Measurements from ENCODE around the gene HACD2.

The HACD2 gene

DNA sequence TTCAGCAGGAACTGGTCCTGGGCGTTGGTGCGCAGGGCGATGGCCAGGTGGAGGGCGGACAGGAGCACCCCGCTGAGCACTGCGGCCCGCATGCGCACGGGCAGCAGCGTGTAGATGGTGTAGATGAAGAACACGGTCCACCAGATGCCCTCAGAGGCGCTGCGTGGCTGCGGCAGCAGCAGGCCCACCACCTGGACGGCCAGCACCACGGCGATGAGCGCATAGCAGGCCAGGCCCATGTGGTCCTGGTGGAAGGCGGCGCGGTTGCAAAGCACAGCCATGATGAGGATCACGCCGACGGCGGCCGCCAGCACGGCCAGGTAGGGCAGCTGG lies 137.5 kb downstream of the HACD2 start:
- DNase-seq (ENCODE audit: low read depth), result no peak

DNA sequence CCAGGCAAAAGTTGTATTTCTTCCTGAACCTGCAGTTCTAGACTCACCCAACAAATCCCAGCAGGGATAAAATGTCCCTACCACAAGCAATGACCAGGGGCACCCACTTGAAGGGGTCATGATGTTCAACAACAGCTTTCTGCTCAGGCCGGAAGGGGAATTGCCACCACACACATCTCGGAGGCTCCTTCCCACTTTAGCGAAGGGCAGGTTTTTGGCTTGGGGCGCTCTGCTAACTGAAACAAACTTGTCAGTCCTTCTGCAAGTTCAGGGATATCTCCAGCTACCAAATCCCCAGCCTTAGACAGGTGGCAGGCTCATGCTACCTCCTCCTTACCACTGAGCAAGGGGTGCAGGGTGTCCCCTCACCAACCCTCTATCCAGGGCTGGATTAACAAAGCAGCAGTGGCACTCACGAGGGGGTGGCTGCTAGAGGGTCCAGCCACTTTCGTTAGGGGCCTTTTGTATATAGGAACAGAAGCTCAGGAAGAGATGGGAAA lies 138.2 kb downstream of the HACD2 start:
- no peak for DNase-seq (ENCODE audit: low read depth)

DNA sequence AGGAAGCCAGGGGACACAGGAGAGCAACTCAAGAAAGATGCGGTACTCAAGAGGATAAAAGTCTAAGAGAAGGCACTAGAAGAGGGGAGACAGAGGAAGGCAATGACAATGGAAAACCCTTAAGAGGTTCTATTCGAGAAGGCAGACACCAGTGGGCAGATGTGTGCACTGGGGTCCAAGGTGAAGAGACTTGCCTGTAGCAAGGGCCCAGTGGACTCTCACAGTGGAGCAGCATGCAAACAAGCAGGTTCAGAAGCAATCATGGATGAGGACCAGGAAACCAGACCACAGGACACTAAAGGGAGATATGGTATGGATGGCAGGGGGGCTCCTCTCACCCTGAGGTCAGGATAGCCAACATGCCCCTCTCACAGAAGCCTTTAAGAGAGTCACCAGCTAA lies 138.6 kb downstream of the HACD2 start:
- DNase-seq (ENCODE audit: low read depth), result no peak

DNA sequence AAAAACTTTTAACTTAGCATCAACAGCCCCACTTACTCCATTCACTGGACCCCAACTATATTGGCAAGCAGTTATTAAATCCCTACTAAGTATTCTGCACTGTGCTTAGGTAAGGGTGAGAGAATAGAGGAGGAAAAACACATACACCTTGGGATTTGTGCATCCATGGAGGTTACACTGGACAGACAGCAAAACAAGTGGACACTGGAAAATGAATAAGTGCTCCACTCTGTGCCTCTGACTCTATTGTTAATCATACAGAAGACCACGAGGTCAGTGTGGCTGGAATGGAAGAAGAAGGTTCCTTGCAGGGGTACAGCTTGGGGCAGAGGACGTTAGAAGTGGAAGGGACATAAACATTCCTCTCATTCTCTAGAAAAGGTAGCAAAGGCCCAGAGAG lies 139.2 kb downstream of the HACD2 start:
- no peak for DNase-seq (ENCODE audit: low read depth)

DNA sequence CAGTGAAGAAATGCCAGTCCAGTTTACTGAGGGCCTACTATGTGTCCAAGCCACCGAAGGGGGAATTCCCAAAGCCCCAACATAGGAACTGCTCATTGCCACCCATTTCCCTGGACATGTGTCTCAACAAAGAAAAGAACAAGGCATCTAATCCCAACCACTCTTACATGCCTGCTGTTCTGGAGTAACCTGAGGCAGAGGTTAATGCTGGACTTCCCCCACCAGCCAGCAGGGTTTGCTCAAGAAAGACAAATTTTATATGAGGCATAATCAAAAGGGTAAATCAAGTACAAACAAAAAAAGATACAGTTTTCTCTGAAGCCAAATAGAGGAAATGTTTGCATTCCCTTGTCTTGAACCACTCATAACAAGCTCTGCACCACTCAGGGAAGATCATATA lies 140.1 kb downstream of the HACD2 start:
- no peak for DNase-seq (ENCODE audit: low read depth)

DNA sequence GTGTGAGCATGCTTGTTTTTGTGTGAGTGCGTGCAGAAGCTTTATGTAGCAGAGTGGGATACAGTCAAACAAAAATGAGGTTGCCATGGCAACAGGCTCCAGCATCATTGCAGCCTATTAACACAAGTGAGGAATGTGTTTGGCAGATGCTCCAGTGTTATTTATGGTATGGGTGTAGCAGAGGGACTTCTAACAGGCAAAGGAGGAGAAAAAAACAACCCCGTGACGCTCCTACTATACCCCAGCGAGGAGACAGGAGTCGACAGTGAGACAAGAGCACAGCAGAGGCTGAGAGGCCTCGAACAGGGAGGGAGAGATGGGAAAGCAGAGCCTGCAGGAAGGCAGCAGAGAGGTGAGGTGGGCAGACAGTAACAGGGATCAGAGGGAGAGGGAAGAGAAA lies 140.8 kb downstream of the HACD2 start:
- DNase-seq (ENCODE audit: low read depth), result no peak

DNA sequence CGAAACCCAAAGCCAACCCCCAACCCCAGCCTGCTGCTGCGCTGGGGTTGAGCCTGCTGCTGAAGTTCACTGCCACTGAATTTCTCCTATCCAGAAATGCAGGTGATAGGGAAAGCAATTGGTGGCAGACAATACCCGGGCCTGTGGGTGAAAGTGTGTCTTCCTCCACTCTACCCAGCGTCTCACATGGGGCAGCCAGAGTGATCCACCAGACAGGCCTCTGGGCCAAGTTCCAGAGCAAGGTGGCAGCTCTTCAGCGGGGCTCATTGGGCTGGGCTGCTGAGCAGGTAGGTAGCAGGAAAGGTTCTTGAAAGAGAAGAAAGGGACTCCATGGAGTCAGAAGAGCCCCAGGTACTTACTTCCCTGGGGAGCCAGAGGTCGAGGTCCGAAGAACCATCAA lies 141.9 kb downstream of the HACD2 start:
- no peak for DNase-seq (ENCODE audit: low read depth)

DNA sequence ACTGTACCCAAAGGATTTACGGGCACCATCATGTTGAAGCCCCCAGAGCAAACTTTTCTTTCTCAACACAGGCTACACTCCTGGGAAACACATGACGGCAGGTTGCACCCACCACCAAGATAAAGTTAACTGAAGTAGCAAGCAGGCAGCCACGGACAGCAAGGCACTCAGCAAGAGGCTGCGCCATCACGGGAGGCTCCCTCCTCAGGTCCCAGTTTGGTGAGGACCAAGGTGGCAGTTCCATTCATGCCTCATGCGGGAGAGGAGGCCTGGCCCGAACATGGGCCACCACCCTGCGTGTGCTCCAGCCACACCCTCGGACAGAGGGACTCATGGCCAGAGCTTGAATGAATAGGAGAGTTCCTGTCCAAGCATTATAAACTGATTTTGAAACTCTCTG lies 142.7 kb downstream of the HACD2 start:
- DNase-seq (ENCODE audit: low read depth), result no peak

Data from HS-27A (cell line).